Dendritic cell treated with granulocyte-macrophage colony-stimulating factor and Interleukin-4, amounts not matched to agents 40 ng/mL and 50 ng/mL, for 4 days (primary cell): ENCODE measurements around the gene ZNF786.
"Not testable (repeated sequence)": the region's sequence is repeated elsewhere in the genome, so short reads cannot be mapped to it uniquely, and the experiment has no call there.

Experiments used
- H3K27ac Mint-ChIP-seq: one replicate; pipeline ENCODE4 v1.8.0; 2022; ENCODE audit warnings: mild to moderate bottlenecking, mixed read lengths
- H3K27me3 Mint-ChIP-seq: one replicate; pipeline ENCODE4 v1.8.0; 2022; ENCODE audit warnings: mild to moderate bottlenecking, mixed read lengths
- H3K36me3 Mint-ChIP-seq: one replicate; pipeline ENCODE4 v1.8.0; 2022; ENCODE audit warnings: low read depth, mixed read lengths
- H3K4me1 Mint-ChIP-seq: one replicate; pipeline ENCODE4 v1.8.0; 2022; ENCODE audit warnings: low read depth, mixed read lengths
- H3K4me3 Mint-ChIP-seq: one replicate; pipeline ENCODE4 v1.8.0; 2022; ENCODE audit warnings: mild to moderate bottlenecking, moderate library complexity, mixed read lengths
- H3K9me3 Mint-ChIP-seq: one replicate; pipeline ENCODE4 v1.8.0; 2022; ENCODE audit warnings: mixed read lengths
- intact Hi-C: fragments of 100-400 bp; cut with micrococcal nuclease; formaldehyde crosslinking; loops from one replicate; pipeline ENCODE4 v1.15.0; 2022

Gene ZNF786

DNA sequence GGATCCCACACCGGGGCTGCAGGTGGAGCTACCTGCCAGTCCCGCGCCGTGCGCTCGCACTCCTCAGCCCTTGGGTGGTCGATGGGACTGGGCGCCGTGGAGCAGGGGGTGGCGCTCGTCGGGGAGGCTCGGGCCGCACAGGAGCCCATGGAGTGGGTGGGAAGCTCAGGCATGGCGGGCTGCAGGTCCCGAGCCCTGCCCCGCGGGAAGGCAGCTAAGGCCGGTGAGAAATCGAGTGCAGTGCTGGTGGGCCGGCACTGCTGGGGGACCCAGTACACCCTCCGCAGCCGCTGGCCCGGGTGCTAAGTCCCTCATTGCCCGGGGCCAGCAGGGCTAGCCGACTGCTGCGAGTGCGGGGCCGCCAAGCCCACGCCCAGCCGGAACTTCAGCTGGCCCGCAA, 51.9 kb downstream of the ZNF786 start:
- H3K4me3 Mint-ChIP-seq, intact Hi-C loops, H3K27me3 Mint-ChIP-seq, H3K27ac Mint-ChIP-seq: not testable (repeated sequence)
- H3K9me3 Mint-ChIP-seq, result peaks cover 27% of the 10 kb centered on the region
- peaks cover 15% of the 10 kb centered on the region for H3K4me1 Mint-ChIP-seq
- H3K36me3 Mint-ChIP-seq, result peaks cover 13% of the 10 kb centered on the region

DNA sequence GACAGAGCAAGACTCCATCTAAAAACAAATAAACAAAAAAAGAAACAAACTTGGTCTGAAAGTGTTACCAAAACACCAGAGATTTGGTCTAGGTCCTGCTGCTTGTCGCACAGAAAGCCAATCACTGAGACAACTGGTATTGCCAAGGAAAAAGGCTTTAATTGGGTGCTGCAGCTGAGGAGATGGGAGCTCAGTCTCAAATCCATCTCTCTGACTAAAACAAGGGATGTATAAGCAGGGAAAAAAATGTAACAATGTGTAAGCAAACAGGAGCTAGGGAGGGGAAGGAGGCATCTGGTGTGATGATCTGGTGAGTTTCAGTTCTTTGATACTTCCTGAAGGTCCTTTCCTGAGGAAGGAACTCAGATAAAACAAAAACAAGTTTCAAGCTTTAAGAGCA, 53.8 kb downstream of the ZNF786 start:
- H3K36me3 Mint-ChIP-seq, result peaks cover 13% of the 10 kb centered on the region
- H3K27me3 Mint-ChIP-seq, result peaks cover 3% of the 10 kb centered on the region
- intact Hi-C loops, result no loop called here
- no peak overlapping the region for H3K4me3 Mint-ChIP-seq
- peak overlapping the region; percentile 19 for H3K27ac Mint-ChIP-seq
- H3K9me3 Mint-ChIP-seq, result peaks cover 27% of the 10 kb centered on the region
- peaks cover 15% of the 10 kb centered on the region for H3K4me1 Mint-ChIP-seq

DNA sequence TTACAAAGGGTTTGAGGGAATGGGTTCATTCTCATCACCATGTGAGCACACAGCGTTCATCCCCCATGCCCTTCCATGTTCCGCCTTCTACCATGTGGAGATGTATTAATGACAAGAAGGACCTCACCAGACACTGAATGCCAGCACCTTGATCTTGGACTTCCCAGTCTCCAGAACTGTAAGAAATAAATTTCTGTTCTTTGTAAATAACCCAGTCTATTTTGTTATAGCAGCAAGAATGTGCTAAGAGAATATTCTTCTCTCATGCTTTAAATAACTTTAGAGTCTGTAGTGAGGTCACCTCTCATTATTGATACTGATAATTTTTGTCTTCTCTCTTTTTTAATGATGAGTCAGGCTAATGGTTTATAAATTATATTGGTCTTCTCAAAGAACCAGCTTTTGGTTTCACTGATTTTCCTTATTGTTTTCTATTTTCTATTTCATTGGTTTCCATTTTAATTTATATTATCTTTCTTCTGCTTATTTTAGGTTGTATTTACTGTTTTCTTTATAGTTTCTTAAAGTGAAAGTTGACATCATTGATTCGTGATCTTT, 59.1 kb downstream of the ZNF786 start:
- Mint-ChIP-seq H3K27me3 (peaks cover 8% of the 10 kb centered on the region), H3K4me3 (no peak overlapping the region), H3K27ac (no peak overlapping the region), H3K4me1 (peaks cover 7% of the 10 kb centered on the region), H3K36me3 (peaks cover 13% of the 10 kb centered on the region), H3K9me3 (peaks cover 7% of the 10 kb centered on the region)
- intact Hi-C loops, result no loop called here

DNA sequence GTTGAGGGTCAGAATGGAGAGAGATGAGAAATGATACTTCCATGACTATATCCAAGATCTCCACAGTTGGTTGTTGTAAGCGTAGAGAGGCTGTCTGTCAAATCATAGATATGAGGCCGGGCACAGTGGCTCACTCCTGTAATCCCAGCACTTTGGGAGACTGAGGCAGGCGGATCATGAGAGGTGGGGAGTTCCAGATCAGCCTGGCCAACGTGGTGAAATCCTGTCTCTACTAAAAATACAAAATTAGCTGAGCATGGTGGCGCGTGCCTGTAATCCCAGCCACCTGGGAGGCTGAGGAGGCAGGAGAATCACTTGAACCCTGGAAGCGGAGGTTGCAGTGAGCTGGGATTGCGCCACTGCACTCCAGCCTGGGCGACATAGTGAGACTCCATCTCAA, 60.1 kb downstream of the ZNF786 start:
- peaks cover 17% of the 10 kb centered on the region for H3K4me1 Mint-ChIP-seq
- H3K27ac Mint-ChIP-seq, H3K9me3 Mint-ChIP-seq, H3K27me3 Mint-ChIP-seq, intact Hi-C loops, H3K4me3 Mint-ChIP-seq: not testable (repeated sequence)
- H3K36me3 Mint-ChIP-seq, result peaks cover 23% of the 10 kb centered on the region

DNA sequence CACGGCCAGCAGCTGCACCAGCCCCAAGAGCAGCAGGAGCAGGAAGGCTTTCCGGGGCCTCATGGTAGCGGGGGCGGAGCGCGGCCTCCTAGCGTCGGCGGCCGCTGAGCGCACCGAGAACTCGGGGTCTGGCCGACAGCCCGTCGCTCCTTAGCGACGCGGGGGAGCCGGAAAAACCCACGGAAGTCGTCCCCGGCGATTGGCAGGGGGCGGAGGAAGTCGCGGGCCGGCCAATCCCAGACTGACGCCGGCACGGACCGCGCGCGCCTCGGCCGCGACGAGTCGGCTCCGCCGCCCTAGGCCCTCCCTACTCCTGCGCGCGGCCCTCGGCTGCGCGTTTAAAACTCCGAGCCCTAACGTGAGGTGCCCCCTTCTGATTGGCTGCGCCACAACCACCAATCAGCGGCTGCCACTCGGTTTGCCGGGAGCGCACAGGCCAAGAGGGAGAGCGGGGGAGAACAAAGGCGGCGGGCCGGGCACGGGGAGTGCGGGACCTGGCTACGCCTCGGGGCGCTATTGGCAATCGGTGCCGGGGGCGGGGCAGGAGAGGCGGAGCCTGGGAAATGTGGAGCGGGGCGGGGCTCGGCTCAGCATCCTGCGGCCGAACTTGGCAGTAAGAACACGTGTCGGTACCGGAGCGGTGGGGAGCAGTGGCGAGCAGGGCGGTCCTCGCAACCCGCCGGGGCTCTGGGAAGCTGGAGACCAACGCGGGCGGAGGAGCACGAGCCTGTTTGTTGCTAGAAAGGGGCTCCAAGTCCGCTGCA, 62.0 kb downstream of the ZNF786 start, which contains the start of gene PDIA4:
PDIA4 (minus strand) TSS at position 160 of the 764 bp plus-strand sequence; CDS start at position 63, 97 bp downstream.
- Mint-ChIP-seq H3K27me3 (peaks cover 5% of the 10 kb centered on the region), H3K4me1 (peaks cover 35% of the 10 kb centered on the region), H3K9me3 (no peaks in the 10 kb centered on the region), H3K4me3 (peak within 1 kb of the TSS; percentile 96), H3K27ac (peak within 1 kb of the TSS; percentile 97), H3K36me3 (peaks cover 34% of the 10 kb centered on the region)
- intact Hi-C loops, result loop anchor here (1.0 to 5.0 kb wide), 4 partner anchors 37 to 98 kb away; partner anchors contain the start of genes ZNF425 and ZNF786

DNA sequence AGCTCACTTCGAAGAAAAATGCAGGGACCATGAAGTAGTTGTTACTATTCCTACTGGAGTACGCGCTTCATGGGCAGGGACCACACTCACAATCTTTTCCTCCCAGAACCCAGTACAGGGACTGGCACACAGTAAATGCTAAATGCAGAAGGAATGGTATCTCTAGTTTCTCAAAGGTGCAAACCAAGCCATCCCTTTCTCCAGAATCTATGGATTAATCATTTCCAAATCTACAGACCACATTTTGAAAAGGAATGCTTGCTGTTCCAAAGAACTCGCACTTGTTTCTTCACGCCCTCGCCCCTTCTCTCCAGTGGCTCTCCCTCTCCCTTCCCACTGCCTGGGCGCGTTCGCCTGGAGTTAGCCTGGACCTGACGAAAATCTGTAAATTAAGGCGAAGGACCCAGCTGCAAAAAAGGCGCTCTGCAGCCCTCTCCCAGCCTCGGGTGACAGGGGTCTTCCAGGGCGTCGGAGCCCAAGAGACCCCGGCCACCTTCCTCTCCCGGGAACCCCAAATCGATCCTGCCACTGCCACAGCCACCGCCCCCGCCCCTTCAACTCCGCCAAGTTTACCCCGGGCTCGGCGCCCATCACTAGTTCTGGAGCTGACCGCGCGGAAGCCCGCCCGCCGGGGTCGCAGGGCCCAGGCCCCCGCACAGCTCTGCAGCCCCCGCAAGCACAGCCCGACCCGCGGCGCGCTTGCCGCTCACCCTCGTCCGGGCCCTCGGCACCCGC, 62.7 kb downstream of the ZNF786 start:
- Mint-ChIP-seq H3K4me1 (peaks cover 42% of the 10 kb centered on the region), H3K4me3 (peak overlapping the region; percentile 96), H3K27ac (peak overlapping the region; percentile 97), H3K36me3 (peaks cover 38% of the 10 kb centered on the region), H3K27me3 (peaks cover 5% of the 10 kb centered on the region), H3K9me3 (no peaks in the 10 kb centered on the region)
- intact Hi-C loops, result loop anchor here (1.0 to 5.0 kb wide), 4 partner anchors 38 to 99 kb away; partner anchors contain the start of genes ZNF425 and ZNF786

DNA sequence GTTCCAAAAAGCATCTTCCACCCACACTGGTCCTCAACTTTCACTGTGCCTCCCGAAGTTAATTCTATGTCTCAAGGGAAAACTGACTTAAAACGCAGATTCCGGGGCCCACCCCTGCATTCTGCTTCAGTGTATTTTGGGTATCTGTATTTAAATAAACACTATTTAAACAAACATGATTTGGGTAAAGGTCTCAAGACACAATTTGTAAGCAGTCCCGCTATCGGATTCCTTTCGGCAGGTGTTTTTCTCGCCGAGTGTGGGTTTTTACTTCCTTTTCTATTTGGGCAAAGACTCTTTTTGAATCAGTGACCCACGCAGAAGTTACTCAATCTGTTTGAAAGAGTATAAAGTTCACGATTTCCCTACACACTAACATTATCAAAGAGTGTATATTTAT, 63.5 kb downstream of the ZNF786 start:
- Mint-ChIP-seq H3K27me3 (peaks cover 5% of the 10 kb centered on the region), H3K9me3 (no peaks in the 10 kb centered on the region), H3K4me1 (peaks cover 47% of the 10 kb centered on the region), H3K36me3 (peaks cover 38% of the 10 kb centered on the region), H3K27ac (peak overlapping the region; percentile 97), H3K4me3 (peak overlapping the region; percentile 96)
- intact Hi-C loops, result loop anchor here (5.0 kb wide), 1 partner anchor 40 kb away; no protein-coding TSS in a partner anchor

DNA sequence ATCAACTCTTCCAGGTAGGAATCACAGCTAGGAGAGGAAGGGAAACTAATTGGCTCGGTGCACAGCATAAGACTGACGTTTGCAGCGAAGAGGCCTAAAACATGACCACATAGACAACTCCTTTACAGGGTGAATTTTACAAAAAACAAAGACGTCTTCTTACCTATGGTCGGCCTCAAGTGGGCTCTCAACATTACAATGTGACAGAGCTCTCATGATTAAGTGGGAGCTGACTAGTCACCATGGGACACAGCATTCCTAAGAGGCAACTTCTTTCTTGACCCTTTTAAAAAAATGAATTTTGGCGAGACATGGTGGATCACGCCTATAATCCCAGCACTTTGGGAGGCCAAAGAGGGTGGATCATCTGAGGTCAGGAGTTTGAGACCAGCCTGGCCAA, 66.9 kb downstream of the ZNF786 start:
- peaks cover 72% of the 10 kb centered on the region for H3K36me3 Mint-ChIP-seq

DNA sequence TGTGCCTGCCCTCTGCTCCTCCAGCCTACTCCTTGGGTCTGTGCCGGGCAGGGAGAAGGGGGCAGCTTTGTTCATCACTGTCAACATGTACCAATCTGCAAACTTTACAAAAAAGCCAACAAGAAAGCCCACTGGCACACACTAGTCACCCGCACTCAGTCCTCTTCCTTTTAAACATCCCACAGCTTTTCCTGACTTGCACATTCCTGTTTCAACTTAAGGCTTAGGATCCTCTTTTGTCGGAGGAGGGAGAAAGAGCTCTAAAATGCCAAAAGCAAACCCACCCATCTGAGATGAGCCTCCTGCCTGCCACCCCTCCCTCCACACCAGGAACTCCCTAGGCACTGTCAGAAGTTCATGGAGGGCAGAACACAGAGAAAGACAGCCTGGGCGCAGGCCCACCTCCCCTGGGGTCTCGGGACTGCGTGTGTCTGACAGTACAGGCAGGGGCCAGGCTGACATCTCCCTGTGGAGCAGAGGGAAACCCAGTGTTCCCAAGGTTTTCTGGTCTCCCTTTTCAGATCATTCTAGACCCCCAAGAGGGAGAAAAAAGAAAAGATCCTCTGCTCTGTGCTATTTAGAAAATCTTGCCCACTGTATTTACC, 67.7 kb downstream of the ZNF786 start:
- peaks cover 59% of the 10 kb centered on the region for H3K4me1 Mint-ChIP-seq
- no peaks in the 10 kb centered on the region for H3K27me3 Mint-ChIP-seq
- no peaks in the 10 kb centered on the region for H3K9me3 Mint-ChIP-seq
- H3K27ac Mint-ChIP-seq, result peak overlapping the region; percentile 78
- peaks cover 76% of the 10 kb centered on the region for H3K36me3 Mint-ChIP-seq
- no peak overlapping the region for H3K4me3 Mint-ChIP-seq
- intact Hi-C loops, result no loop called here

More for the DNA sequence above, 66.9 kb downstream of the ZNF786 start:
- Mint-ChIP-seq H3K4me1 (peaks cover 59% of the 10 kb centered on the region), H3K27ac (peak overlapping the region; percentile 78), H3K9me3 (no peaks in the 10 kb centered on the region), H3K4me3 (no peak overlapping the region), H3K27me3 (no peaks in the 10 kb centered on the region)
- intact Hi-C loops, result no loop called here

DNA sequence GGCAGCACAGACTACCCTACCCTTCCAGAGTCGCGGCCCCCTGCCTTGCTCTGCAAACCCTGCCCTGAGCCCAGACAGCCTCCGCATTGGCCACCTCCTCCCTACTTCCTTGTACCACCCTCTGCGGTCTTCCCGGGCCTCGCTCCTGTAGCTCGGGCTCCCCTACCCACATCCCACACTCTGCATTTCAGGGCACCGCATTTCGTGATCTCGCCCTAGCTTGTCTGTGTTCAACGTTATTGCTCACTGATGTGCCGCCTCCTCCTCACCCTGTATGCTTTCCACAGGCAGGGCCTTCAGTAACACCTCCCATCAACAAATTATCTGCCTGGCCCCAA, 68.8 kb downstream of the ZNF786 start:
- Mint-ChIP-seq H3K9me3 (no peaks in the 10 kb centered on the region), H3K27ac (peak overlapping the region; percentile 63), H3K27me3 (no peaks in the 10 kb centered on the region), H3K4me1 (peaks cover 54% of the 10 kb centered on the region), H3K36me3 (peaks cover 81% of the 10 kb centered on the region), H3K4me3 (no peak overlapping the region)
- intact Hi-C loops, result no loop called here

DNA sequence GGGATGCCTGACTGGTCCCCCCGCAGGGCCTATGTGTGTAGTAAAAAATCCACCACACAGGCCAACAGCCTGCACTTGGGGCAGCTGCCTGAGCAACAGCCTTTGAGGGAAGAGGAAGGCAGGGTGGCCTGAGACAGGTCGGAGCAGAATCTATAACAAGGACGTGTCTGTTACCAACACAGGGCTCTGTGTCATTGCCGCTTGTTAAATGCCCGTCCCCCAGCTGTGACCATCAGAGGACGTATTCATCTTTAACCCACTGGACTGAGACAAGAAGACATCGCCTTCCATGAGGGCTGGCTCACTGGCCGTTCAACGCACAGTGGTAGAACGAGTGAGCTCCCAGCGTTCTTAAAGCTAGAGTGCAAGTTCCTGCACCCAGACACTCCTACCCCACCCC, 70.0 kb downstream of the ZNF786 start:
- intact Hi-C loops, result no loop called here
- peaks cover 81% of the 10 kb centered on the region for H3K36me3 Mint-ChIP-seq

More for the DNA sequence above, 70.0 kb downstream of the ZNF786 start:
- Mint-ChIP-seq H3K27ac (peak overlapping the region; percentile 43), H3K9me3 (no peaks in the 10 kb centered on the region), H3K4me1 (peaks cover 42% of the 10 kb centered on the region), H3K4me3 (no peak overlapping the region), H3K27me3 (no peaks in the 10 kb centered on the region)
